HL-60 (cell line): ENCODE data around the gene PARL.
A peak's percentile ranks its signal among the peaks of the same experiment; 100 is the strongest.

Experiments used
- DNase-seq, 2 experiments: peaks; one replicate each; pipeline ENCODE4 v3.0.0-alpha.2; 2010 to 2020; ENCODE audit warnings: low read depth in 1 of 2, low spot score in 1 of 2
- H3K27ac ChIP-seq: fragments of 250-450 bp; sonication (Bioruptor Pico); replicated peaks from 2 replicates; pipeline ENCODE4 v1.5.1; 2020; ENCODE audit warnings: mild to moderate bottlenecking, moderate library complexity
- H3K27me3 ChIP-seq: fragments of 250-450 bp; sonication (Bioruptor Pico); 2 replicates; pipeline ENCODE4 v1.5.1; 2021; ENCODE audit warnings: mild to moderate bottlenecking, moderate library complexity; ENCODE audit not compliant: insufficient read depth, poor library complexity, severe bottlenecking
- H3K4me3 ChIP-seq: replicated peaks from 2 replicates; pipeline ENCODE4 v1.5.1; 2011; ENCODE audit warnings: mild to moderate bottlenecking, control low read depth, low read length; ENCODE audit not compliant: insufficient read depth
- CTCF ChIP-seq: IDR thresholded peaks from one replicate; pipeline ENCODE4 v1.5.1; 2011; ENCODE audit warnings: low read length, control low read depth, inconsistent platforms; ENCODE audit not compliant: insufficient read depth
- GABPA ChIP-seq: IDR thresholded peaks from 2 replicates; pipeline ENCODE4 v1.6.1; 2012; ENCODE audit warnings: low read depth
- POLR2AphosphoS5 ChIP-seq: IDR thresholded peaks from 2 replicates; pipeline ENCODE4 v1.6.1; 2012; ENCODE audit warnings: low read depth
- REST ChIP-seq: IDR thresholded peaks from 2 replicates; pipeline ENCODE4 v1.6.1; 2012; ENCODE audit warnings: low read depth; ENCODE audit not compliant: insufficient replicate concordance
- SPI1 ChIP-seq: IDR thresholded peaks from 2 replicates; pipeline ENCODE4 v1.6.1; 2012; ENCODE audit warnings: low read depth, mild to moderate bottlenecking, borderline replicate concordance

PARL gene

GRCh38 chr3:183854318-183855035 lies 30.2 kb downstream of the PARL start:
- H3K27ac ChIP-seq: no peak overlapping the region
- no peak for DNase-seq
- no peak overlapping the region for H3K4me3 ChIP-seq
- TF ChIP-seq POLR2AphosphoS5 (no peak), CTCF (no peak), SPI1 (no peak), REST (no peak), GABPA (no peak)
- no peaks in the 10 kb centered on the region for H3K27me3 ChIP-seq

GRCh38 chr3:183845608-183846288 lies 38.9 kb downstream of the PARL start:
- TF ChIP-seq SPI1: peak; percentile 54; the same call in 1 of the 2 replicates
- no peak for TF ChIP-seq POLR2AphosphoS5
- H3K4me3 ChIP-seq: no peak overlapping the region
- H3K27ac ChIP-seq: peak overlapping the region; percentile 58
- no peaks in the 10 kb centered on the region for H3K27me3 ChIP-seq
- DNase-seq: peak in 1 of 2 experiments; percentile 76

GRCh38 chr3:183845090-183845489 lies 39.6 kb downstream of the PARL start:
- H3K4me3 ChIP-seq: no peak overlapping the region
- no peak overlapping the region; the same call in 1 of the 2 replicates for H3K27ac ChIP-seq

More at GRCh38 chr3:183845090-183845489, 39.6 kb downstream of the PARL start:
- TF ChIP-seq POLR2AphosphoS5 (no peak), GABPA (no peak), SPI1 (no peak), CTCF (no peak), REST (no peak)
- no peaks in the 10 kb centered on the region for H3K27me3 ChIP-seq
- DNase-seq: no peak
